Heart right ventricle (tissue), 16 donors: Measurements from ENCODE around the gene DLGAP1. TPM values are rescaled to one million over a fixed set of nuclear protein-coding genes. Genes with fewer than 3 reads are reported as not detected.

Experiments used
- ATAC-seq, 8 donors: fragments of 200-7000 bp; cut with Tn5 transposase; one replicate each; pipeline ENCODE4 v1.9.1; 2020; ENCODE audit warnings: mild to moderate bottlenecking in 8 of 8, moderate library complexity in 8 of 8, moderate number of reproducible peaks in 1 of 8
- DNase-seq, 2 donors: peaks; one replicate each; pipeline ENCODE4 v3.0.0-alpha.2; 2020
- H3K27ac ChIP-seq, 10 donors: fragments of 200-600 bp; sonication (generic) in 2 of 10; one replicate each; pipeline versions ENCODE4 v1.5.0 to v1.8.0; 2020 to 2022; ENCODE audit warnings: mild to moderate bottlenecking in 3 of 10
- H3K27me3 ChIP-seq, 7 donors: fragments of 200-600 bp; one replicate each; pipeline ENCODE4 v1.8.0; 2021 to 2022; ENCODE audit warnings: mild to moderate bottlenecking in 2 of 7
- H3K36me3 ChIP-seq, 9 donors: fragments of 200-600 bp; sonication (generic) in 1 of 9; one replicate each; pipeline versions ENCODE4 v1.5.0 to v1.8.0; 2020 to 2022; ENCODE audit warnings: mild to moderate bottlenecking in 2 of 9
- H3K4me1 ChIP-seq, 9 donors: fragments of 200-600 bp; sonication (generic) in 1 of 9; one replicate each; pipeline versions ENCODE4 v1.5.0 to v1.8.0; 2020 to 2022; ENCODE audit warnings: mild to moderate bottlenecking in 4 of 9
- H3K4me3 ChIP-seq, 10 donors: fragments of 200-600 bp; sonication (generic) in 2 of 10; one replicate each; pipeline versions ENCODE4 v1.5.0 to v1.8.0; 2020 to 2022; ENCODE audit warnings: mild to moderate bottlenecking in 7 of 10, moderate library complexity in 2 of 10
- H3K9me3 ChIP-seq, 11 donors: fragments of 200-600 bp in 10 of 11; sonication (generic) in 2 of 11; one replicate each; pipeline versions ENCODE4 v1.5.0 to v1.8.0; 2013 to 2022; ENCODE audit warnings: mild to moderate bottlenecking in 2 of 11, control low read depth in 1 of 11, moderate library complexity in 1 of 11
- CTCF ChIP-seq, 9 donors: fragments of 200-600 bp; sonication (generic) in 2 of 9; IDR thresholded peaks; one replicate each; pipeline versions ENCODE4 v1.5.0 to v1.8.0; 2021 to 2022; ENCODE audit warnings: antibody characterized with exemption in 9 of 9, mild to moderate bottlenecking in 5 of 9, moderate library complexity in 1 of 9
- WGBS, 2 donors: extraction: QIAGEN DNeasy Blood & Tissue Kit; methylation state at CpG; one replicate each; pipeline ENCODE4 v1.1.7; 2013; ENCODE audit warnings: inconsistent platforms in 1 of 2; 5-methylcytosine and 5-hydroxymethylcytosine counted together
- intact Hi-C, 10 donors: fragments of 100-400 bp; cut with DNase I; formaldehyde crosslinking; loops; one replicate each; pipeline versions ENCODE4 v1.11.1 to v1.14.2; 2022
- polyA plus RNA-seq, 2 donors: library from polyadenylated mRNA; stranded (reverse); fragments of 200-250 nt; gene quantifications; one replicate each; pipeline ENCODE4 v1.2.3, GENCODE V29; 2013
- total RNA-seq, 10 donors: library from RNA; stranded (reverse); fragmentation: NEBNext Ultra II Directional in 3 of 10; extraction: Animal tissue kit (Norgen Biotek cat#: 25700) in 3 of 10; gene quantifications; one replicate each; pipeline versions ENCODE4 v1.2.1 to v1.2.4, GENCODE V29; 2021 to 2023
- donor health status: Arrhythmogenic right ventricular cardiomyopathy.
- donor health status: ischemic (EF 13 %, LVEDD 7.1; RV severe dilation, severe dysfunction).
- donor health status: healthy with polysubstance abuse.
- donor health status: DM: no; HTN: yes; CAD: no.
- donor health status: DM: no; HTN: no; CAD: no.
- donor health status: ischemic (EF 25% LVEDD 6.9; RV normal size, moderate dysfunction).
- donor health status: ischemic (EF 25% LVEDD 5.7; RV mildly dilated, moderate dysfunction).
- donor health status: healthy.
- donor health status: DM: yes; HTN: yes; CAD: no.
- donor health status: Ischemic cardiomyopathy.
- donor health status: ischemic (EF 35%, LVEDD 5.7; RV mildly dilated, moderate dysfunction).
- donor health status: nonischemic (EF 11% LVEDD 7.7; RV severe dilation, severe dysfunction).
- donor health status: DM: yes; HTN: yes; CAD: no.
- donor health status: PGD.
- donor health status: ischemic (EF 29% LVEDD 5.4; RV normal size, mild dysfunction).
- donor health status: nonischemic (EF 23%, LVEDD 6.1; RV moderate dilation, normal function).

DLGAP1 gene
- total and polyA plus RNA-seq, 12 donors, result 0.07 to 7.2 (median 1.0) TPM; not detected in 2

GRCh38 chr18:4144201-4144600 is 310.9 kb downstream of the DLGAP1 start:
- Histone ChIP-seq H3K27me3 (no peaks in the 10 kb centered on the region), H3K27ac (no peak overlapping the region), H3K4me1 (no peaks in the 10 kb centered on the region), H3K36me3 (no peaks in the 10 kb centered on the region), H3K9me3 (peaks cover 0 to 11% (median 0%) of the 10 kb centered on the region in 11 donors), H3K4me3 (no peak overlapping the region)
- TF ChIP-seq CTCF (IDR thresholded peaks at IDR 0.05), result no peak
- DNase-seq, result no peak
- intact Hi-C loops, result no loop called here
- 14 to 21% methylated on average over 1 of the region's 1 CpG for WGBS, 2 donors
- no peak for ATAC-seq

GRCh38 chr18:4143585-4143984 is 311.5 kb downstream of the DLGAP1 start:
- peaks cover 0 to 11% (median 0%) of the 10 kb centered on the region in 11 donors for H3K9me3 ChIP-seq
- no peaks in the 10 kb centered on the region for H3K4me1 ChIP-seq
- H3K36me3 ChIP-seq, result no peaks in the 10 kb centered on the region
- ATAC-seq, result no peak
- WGBS, 2 donors, result 98 to 100% methylated on average over 1 of the region's 1 CpG
- no peak overlapping the region for H3K27ac ChIP-seq
- H3K4me3 ChIP-seq, result no peak overlapping the region
- no peak for TF ChIP-seq CTCF (IDR thresholded peaks at IDR 0.05)
- intact Hi-C loops, result no loop called here
- no peaks in the 10 kb centered on the region for H3K27me3 ChIP-seq
- no peak for DNase-seq

- Histone ChIP-seq H3K36me3 (no peaks in the 10 kb centered on the region), H3K9me3 (peaks cover 0 to 11% (median 0%) of the 10 kb centered on the region in 11 donors), H3K27ac (no peak overlapping the region), H3K4me1 (no peaks in the 10 kb centered on the region), H3K4me3 (no peak overlapping the region), H3K27me3 (no peaks in the 10 kb centered on the region)
- 90 to 93% methylated on average over 5 of the region's 5 CpGs for WGBS, 2 donors
- intact Hi-C loops, result no loop called here
- no peak for TF ChIP-seq CTCF (IDR thresholded peaks at IDR 0.05)
- no peak for DNase-seq
- ATAC-seq, result no peak
Observed at GRCh38 chr18:4142876-4143275, 312.2 kb downstream of the DLGAP1 start.

- 55 to 56% methylated on average over 6 of the region's 6 CpGs for WGBS, 2 donors
- H3K27me3 ChIP-seq, result no peaks in the 10 kb centered on the region
- peaks cover 0 to 6% (median 0%) of the 10 kb centered on the region in 11 donors for H3K9me3 ChIP-seq
- intact Hi-C loops, result no loop called here
- H3K27ac ChIP-seq, result no peak overlapping the region
- TF ChIP-seq CTCF (IDR thresholded peaks at IDR 0.05), result no peak
- ATAC-seq (no peak), DNase-seq (no peak)
- no peak overlapping the region for H3K4me3 ChIP-seq
- H3K36me3 ChIP-seq, result no peaks in the 10 kb centered on the region
- H3K4me1 ChIP-seq, result no peaks in the 10 kb centered on the region
Observed at GRCh38 chr18:4134700-4135099, 320.4 kb downstream of the DLGAP1 start.
